GM13977 (cell line): ENCODE measurements around the gene SUN5.
A peak's percentile ranks its signal among the peaks of the same experiment; 100 is the strongest.
"Not testable (repeated sequence)": the region's sequence is repeated elsewhere in the genome, so short reads cannot be mapped to it uniquely, and the experiment has no call there.

Experiments used
- DNase-seq: peaks from one replicate; pipeline ENCODE4 v3.0.0; 2012; ENCODE audit warnings: low spot score
- CTCF ChIP-seq: IDR thresholded peaks from 2 replicates; pipeline ENCODE4 v1.5.1; 2012; ENCODE audit warnings: mild to moderate bottlenecking, control low read depth; ENCODE audit not compliant: insufficient read depth; ENCODE audit errors: extremely low read depth, missing control alignments
- in situ Hi-C: fragments of 300-500 bp; cut with MboI; formaldehyde crosslinking; loops from one replicate; pipeline ENCODE4 v1.12.0; 2022; ENCODE audit warnings: low sequenced_read_pairs, low pct_unique_long_range_greater_than_20kb, mixed read lengths, inconsistent platforms; ENCODE audit not compliant: unreplicated experiment

SUN5 gene

GRCh38 chr20:32963176-32963575 is 41.1 kb downstream of the SUN5 start:
- in situ Hi-C loops = no loop called here
- no peak for DNase-seq
- TF ChIP-seq CTCF = no peak

DNA sequence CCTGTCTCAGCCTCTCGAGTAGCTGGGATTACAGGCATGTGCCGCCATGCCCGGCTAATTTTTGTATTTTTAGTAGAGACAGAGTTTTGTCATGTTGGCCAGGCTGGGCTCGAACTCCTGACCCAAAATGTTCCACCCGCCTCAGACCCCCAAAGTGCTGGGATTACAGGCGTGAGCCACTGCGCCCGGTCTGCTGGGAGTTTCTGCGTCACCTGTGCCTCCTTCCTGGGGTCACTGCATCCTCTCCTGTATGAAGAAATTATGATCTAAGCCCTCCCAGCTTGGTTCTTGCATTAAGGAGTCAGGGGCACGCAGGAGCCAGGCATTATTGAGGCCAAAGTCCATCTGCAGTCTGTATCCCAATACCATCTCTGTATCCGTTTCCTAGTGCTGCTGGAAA is 41.6 kb downstream of the SUN5 start:
- in situ Hi-C loops, DNase-seq: not testable (repeated sequence)

- in situ Hi-C loops = no loop called here
- TF ChIP-seq CTCF = no peak
- DNase-seq = no peak
These were observed 42.2 kb downstream of the SUN5 start for GRCh38 chr20:32962053-32962452.

- no peak for DNase-seq
- in situ Hi-C loops = no loop called here
- no peak for TF ChIP-seq CTCF
These were observed 43.1 kb downstream of the SUN5 start for GRCh38 chr20:32960849-32961731.

DNA sequence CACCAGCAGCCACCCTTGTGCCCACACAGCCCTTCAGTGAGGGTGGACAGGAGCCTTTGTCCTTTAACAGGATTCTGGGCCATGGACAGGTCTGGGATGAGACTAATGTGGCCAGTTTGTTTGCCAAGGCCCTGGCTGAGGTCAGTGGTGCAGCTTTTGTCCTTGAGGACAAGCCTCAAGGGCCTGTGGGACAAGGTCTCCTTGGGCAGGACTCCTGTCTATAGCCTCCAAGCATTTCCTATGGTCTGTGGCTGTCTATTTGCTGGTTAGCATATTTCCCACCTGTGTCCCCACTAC is 44.1 kb downstream of the SUN5 start:
- in situ Hi-C loops = no loop called here
- DNase-seq = no peak
- TF ChIP-seq CTCF = no peak

GRCh38 chr20:32959351-32960221 is 44.6 kb downstream of the SUN5 start:
- no peak for TF ChIP-seq CTCF
- DNase-seq = peak; percentile 4
- in situ Hi-C loops = loop anchor here (10.0 kb wide), 1 partner anchor 55 kb away; no protein-coding TSS in a partner anchor

GRCh38 chr20:32958574-32958973 is 45.7 kb downstream of the SUN5 start:
- DNase-seq = no peak
- in situ Hi-C loops = loop anchor here (10.0 kb wide), 1 partner anchor 56 kb away; no protein-coding TSS in a partner anchor

More at GRCh38 chr20:32958574-32958973, 45.7 kb downstream of the SUN5 start:
- TF ChIP-seq CTCF = no peak
